Measurements from ENCODE around the gene RAD18. TPM values are rescaled to one million over a fixed set of nuclear protein-coding genes. Genes with fewer than 3 reads are reported as not detected.

The RAD18 gene
- total RNA-seq, 2 donors from 2014 or later: 44.5 to 51.7 TPM

- H3K36me3 Mint-ChIP-seq (ENCODE audit: insufficient read depth in 2 of 2): no peaks in the 10 kb centered on the region
- H3K27me3 Mint-ChIP-seq (ENCODE audit: low read depth): no peaks in the 10 kb centered on the region
- no peaks in the 10 kb centered on the region for H3K9me3 Mint-ChIP-seq
- DNase-seq: no peak
- no peaks in the 10 kb centered on the region for H3K4me1 Mint-ChIP-seq (ENCODE audit: low read depth)
- ATAC-seq (replicated peaks in 1 of 2): no peak
- no peak overlapping the region for H3K4me3 Mint-ChIP-seq
- H3K27ac Mint-ChIP-seq: no peak overlapping the region
Measured at GRCh38 chr3:8854656-8855055, 108.6 kb downstream of the RAD18 start.

GRCh38 chr3:8853081-8853480 is 110.2 kb downstream of the RAD18 start:
- no peaks in the 10 kb centered on the region for H3K36me3 Mint-ChIP-seq (ENCODE audit: insufficient read depth in 2 of 2)
- no peak overlapping the region for H3K27ac Mint-ChIP-seq
- H3K4me1 Mint-ChIP-seq (ENCODE audit: low read depth): no peaks in the 10 kb centered on the region

GRCh38 chr3:8852511-8852910 is 110.8 kb downstream of the RAD18 start:
- H3K4me1 Mint-ChIP-seq (ENCODE audit: low read depth): no peaks in the 10 kb centered on the region
- no peaks in the 10 kb centered on the region for H3K9me3 Mint-ChIP-seq
- no peak overlapping the region for H3K4me3 Mint-ChIP-seq
- no peak for ATAC-seq (replicated peaks in 1 of 2)
- no peak overlapping the region for H3K27ac Mint-ChIP-seq
- no peak for DNase-seq
- H3K27me3 Mint-ChIP-seq (ENCODE audit: low read depth): no peaks in the 10 kb centered on the region
- H3K36me3 Mint-ChIP-seq (ENCODE audit: insufficient read depth in 2 of 2): no peaks in the 10 kb centered on the region

More at GRCh38 chr3:8853081-8853480, 110.2 kb downstream of the RAD18 start:
- Mint-ChIP-seq H3K27me3 (ENCODE audit: low read depth) (no peaks in the 10 kb centered on the region), H3K4me3 (no peak overlapping the region), H3K9me3 (no peaks in the 10 kb centered on the region)
- no peak for DNase-seq
- ATAC-seq (replicated peaks in 1 of 2): no peak

GRCh38 chr3:8851703-8852102 is 111.6 kb downstream of the RAD18 start:
- no peak for DNase-seq
- no peak for ATAC-seq (replicated peaks in 1 of 2)
- Mint-ChIP-seq H3K27me3 (ENCODE audit: low read depth) (no peaks in the 10 kb centered on the region), H3K36me3 (ENCODE audit: insufficient read depth in 2 of 2) (no peaks in the 10 kb centered on the region), H3K4me1 (ENCODE audit: low read depth) (no peaks in the 10 kb centered on the region), H3K27ac (no peak overlapping the region), H3K9me3 (no peaks in the 10 kb centered on the region), H3K4me3 (no peak overlapping the region)

- DNase-seq (no peak), ATAC-seq (replicated peaks in 1 of 2) (no peak)
- no peak overlapping the region for H3K27ac Mint-ChIP-seq
- no peaks in the 10 kb centered on the region for H3K36me3 Mint-ChIP-seq (ENCODE audit: insufficient read depth in 2 of 2)
- H3K4me1 Mint-ChIP-seq (ENCODE audit: low read depth): no peaks in the 10 kb centered on the region
- H3K9me3 Mint-ChIP-seq: no peaks in the 10 kb centered on the region
- H3K27me3 Mint-ChIP-seq (ENCODE audit: low read depth): no peaks in the 10 kb centered on the region
- H3K4me3 Mint-ChIP-seq: no peak overlapping the region
Measured at GRCh38 chr3:8848696-8849131, 114.6 kb downstream of the RAD18 start.

- H3K4me3 Mint-ChIP-seq: no peak overlapping the region
- no peaks in the 10 kb centered on the region for H3K27me3 Mint-ChIP-seq (ENCODE audit: low read depth)
- ATAC-seq (replicated peaks in 1 of 2) (no peak), DNase-seq (no peak)
- no peaks in the 10 kb centered on the region for H3K4me1 Mint-ChIP-seq (ENCODE audit: low read depth)
- H3K27ac Mint-ChIP-seq: no peak overlapping the region
- H3K36me3 Mint-ChIP-seq (ENCODE audit: insufficient read depth in 2 of 2): no peaks in the 10 kb centered on the region
- no peaks in the 10 kb centered on the region for H3K9me3 Mint-ChIP-seq
Measured at GRCh38 chr3:8847317-8847716, 116.0 kb downstream of the RAD18 start.

DNA sequence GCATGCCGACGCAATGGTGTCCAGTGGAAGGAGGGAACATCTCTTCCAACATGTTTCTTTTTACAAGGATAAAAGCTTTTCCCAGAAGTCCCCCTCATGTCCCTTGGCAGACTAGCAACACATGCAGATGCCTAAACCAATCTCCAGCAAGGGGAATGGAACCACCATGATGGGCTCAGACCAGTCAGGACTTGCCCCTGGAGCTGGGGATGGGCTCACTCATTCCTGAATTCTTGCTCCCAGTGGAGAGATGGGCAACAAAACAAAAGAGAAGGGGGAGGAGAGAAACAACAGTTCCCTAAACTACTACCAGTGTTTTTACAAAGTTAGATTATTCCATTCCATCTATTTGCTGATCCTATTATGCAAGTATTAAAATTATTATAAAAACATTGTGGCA is 117.1 kb downstream of the RAD18 start:
- no peak for ATAC-seq (replicated peaks in 1 of 2)
- no peaks in the 10 kb centered on the region for H3K4me1 Mint-ChIP-seq (ENCODE audit: low read depth)
- no peaks in the 10 kb centered on the region for H3K9me3 Mint-ChIP-seq

GRCh38 chr3:8845641-8846040 is 117.6 kb downstream of the RAD18 start:
- DNase-seq: no peak
- Mint-ChIP-seq H3K36me3 (ENCODE audit: insufficient read depth in 2 of 2) (no peaks in the 10 kb centered on the region), H3K9me3 (no peaks in the 10 kb centered on the region), H3K4me3 (no peak overlapping the region), H3K4me1 (ENCODE audit: low read depth) (no peaks in the 10 kb centered on the region), H3K27ac (no peak overlapping the region), H3K27me3 (ENCODE audit: low read depth) (no peaks in the 10 kb centered on the region)
- ATAC-seq (replicated peaks in 1 of 2): no peak

More for the DNA sequence above, 117.1 kb downstream of the RAD18 start:
- Mint-ChIP-seq H3K36me3 (ENCODE audit: insufficient read depth in 2 of 2) (no peaks in the 10 kb centered on the region), H3K27ac (no peak overlapping the region), H3K27me3 (ENCODE audit: low read depth) (no peaks in the 10 kb centered on the region), H3K4me3 (no peak overlapping the region)
- no peak for DNase-seq

DNA sequence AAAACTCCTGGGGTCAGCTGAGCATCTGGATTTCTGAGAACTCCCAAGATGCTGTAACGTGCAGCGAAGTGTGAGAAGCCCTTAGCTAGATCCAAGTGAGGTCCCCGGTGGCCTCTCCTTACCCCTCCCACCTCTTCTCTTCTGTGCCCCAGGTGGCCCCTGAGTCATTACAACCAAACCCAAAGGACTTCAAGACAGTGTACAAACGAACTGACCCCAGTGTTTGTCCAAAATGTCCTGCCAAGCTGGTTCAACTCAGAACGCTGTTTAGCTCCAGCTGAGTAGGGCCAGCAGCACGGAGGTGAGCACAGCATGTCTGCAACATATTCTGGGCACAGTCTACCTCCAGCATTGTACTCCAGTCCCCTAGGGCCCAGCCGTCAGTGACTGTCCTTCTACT is 119.9 kb downstream of the RAD18 start:
- Mint-ChIP-seq H3K9me3 (no peaks in the 10 kb centered on the region), H3K4me1 (ENCODE audit: low read depth) (no peaks in the 10 kb centered on the region), H3K36me3 (ENCODE audit: insufficient read depth in 2 of 2) (no peaks in the 10 kb centered on the region), H3K27ac (no peak overlapping the region), H3K27me3 (ENCODE audit: low read depth) (no peaks in the 10 kb centered on the region), H3K4me3 (no peak overlapping the region)
- no peak for DNase-seq
- ATAC-seq (replicated peaks in 1 of 2): no peak

- no peak overlapping the region for H3K27ac Mint-ChIP-seq
- no peaks in the 10 kb centered on the region for H3K36me3 Mint-ChIP-seq (ENCODE audit: insufficient read depth in 2 of 2)
- H3K4me1 Mint-ChIP-seq (ENCODE audit: low read depth): no peaks in the 10 kb centered on the region
- H3K4me3 Mint-ChIP-seq: no peak overlapping the region
- H3K27me3 Mint-ChIP-seq (ENCODE audit: low read depth): no peaks in the 10 kb centered on the region
- DNase-seq (no peak), ATAC-seq (replicated peaks in 1 of 2) (no peak)
- H3K9me3 Mint-ChIP-seq: no peaks in the 10 kb centered on the region
Measured at GRCh38 chr3:8842293-8842692, 121.0 kb downstream of the RAD18 start.

- no peaks in the 10 kb centered on the region for H3K4me1 Mint-ChIP-seq (ENCODE audit: low read depth)
Measured at GRCh38 chr3:8841472-8841871, 121.8 kb downstream of the RAD18 start.

DNA sequence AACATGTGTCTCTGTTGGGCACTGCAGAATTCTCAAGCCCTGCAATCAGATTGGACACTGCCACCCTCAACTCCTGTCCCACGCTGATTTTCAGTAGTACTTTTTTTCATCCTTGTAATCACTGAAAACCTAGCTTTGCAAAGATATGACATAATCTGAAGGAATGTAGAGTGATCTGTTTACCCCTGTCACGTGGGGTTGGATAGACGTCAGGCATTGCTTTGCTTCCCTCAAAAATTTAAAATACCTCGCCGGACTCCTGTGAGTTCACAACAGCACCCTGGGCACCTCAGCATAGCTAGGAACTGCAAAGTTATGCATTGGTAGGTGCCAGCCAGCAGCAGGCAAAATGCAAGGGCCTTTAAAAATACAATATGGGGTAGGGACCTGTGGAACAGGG is 122.7 kb downstream of the RAD18 start:
- no peak for DNase-seq
- no peak overlapping the region for H3K4me3 Mint-ChIP-seq

More at GRCh38 chr3:8841472-8841871, 121.8 kb downstream of the RAD18 start:
- ATAC-seq (replicated peaks in 1 of 2): no peak
- no peaks in the 10 kb centered on the region for H3K27me3 Mint-ChIP-seq (ENCODE audit: low read depth)
- no peak overlapping the region for H3K27ac Mint-ChIP-seq
- no peaks in the 10 kb centered on the region for H3K36me3 Mint-ChIP-seq (ENCODE audit: insufficient read depth in 2 of 2)
- H3K4me3 Mint-ChIP-seq: no peak overlapping the region
- H3K9me3 Mint-ChIP-seq: no peaks in the 10 kb centered on the region
- DNase-seq: no peak

DNA sequence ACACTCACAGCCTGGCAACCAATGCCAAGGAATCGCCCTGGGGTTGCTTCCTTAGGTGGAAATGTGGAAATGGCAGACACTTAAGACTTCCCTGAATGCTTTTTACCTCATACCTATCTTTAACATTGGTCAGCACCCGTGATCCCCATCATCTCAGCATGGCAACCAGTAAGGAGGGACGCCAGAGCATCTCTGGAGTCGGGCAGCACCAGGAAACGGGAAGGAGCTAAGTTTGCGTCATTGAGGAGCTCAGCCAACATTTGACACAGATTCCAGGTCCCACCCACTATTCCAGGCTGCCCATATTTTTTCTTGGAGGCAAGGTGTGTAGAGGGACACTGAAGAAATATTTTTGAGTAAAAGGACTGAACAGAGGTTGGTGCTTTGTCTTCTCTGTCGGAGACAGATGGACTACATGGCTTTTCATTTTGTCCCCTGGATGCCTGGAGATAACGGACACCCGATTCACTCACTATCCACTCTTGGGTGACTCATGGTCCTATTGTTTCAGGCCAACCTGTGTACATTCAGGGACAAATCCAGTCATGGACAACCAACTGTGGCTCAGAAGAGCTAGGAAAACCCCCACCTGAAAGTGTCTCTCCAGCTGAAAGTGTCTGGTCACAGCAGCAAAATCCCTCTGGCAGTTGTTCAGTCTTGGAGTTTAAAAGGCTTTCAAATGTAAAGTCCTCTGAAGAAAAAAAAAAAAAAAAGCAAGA is 123.5 kb downstream of the RAD18 start:
- no peaks in the 10 kb centered on the region for H3K36me3 Mint-ChIP-seq (ENCODE audit: insufficient read depth in 2 of 2)
- no peaks in the 10 kb centered on the region for H3K4me1 Mint-ChIP-seq (ENCODE audit: low read depth)
- H3K27ac Mint-ChIP-seq: no peak overlapping the region
- DNase-seq: no peak
- H3K27me3 Mint-ChIP-seq (ENCODE audit: low read depth): no peaks in the 10 kb centered on the region
- H3K9me3 Mint-ChIP-seq: no peaks in the 10 kb centered on the region
- H3K4me3 Mint-ChIP-seq: no peak overlapping the region
- no peak for ATAC-seq (replicated peaks in 1 of 2)

More for the DNA sequence above, 122.7 kb downstream of the RAD18 start:
- Mint-ChIP-seq H3K27ac (no peak overlapping the region), H3K27me3 (ENCODE audit: low read depth) (no peaks in the 10 kb centered on the region), H3K36me3 (ENCODE audit: insufficient read depth in 2 of 2) (no peaks in the 10 kb centered on the region), H3K9me3 (no peaks in the 10 kb centered on the region), H3K4me1 (ENCODE audit: low read depth) (no peaks in the 10 kb centered on the region)
- no peak for ATAC-seq (replicated peaks in 1 of 2)

DNA sequence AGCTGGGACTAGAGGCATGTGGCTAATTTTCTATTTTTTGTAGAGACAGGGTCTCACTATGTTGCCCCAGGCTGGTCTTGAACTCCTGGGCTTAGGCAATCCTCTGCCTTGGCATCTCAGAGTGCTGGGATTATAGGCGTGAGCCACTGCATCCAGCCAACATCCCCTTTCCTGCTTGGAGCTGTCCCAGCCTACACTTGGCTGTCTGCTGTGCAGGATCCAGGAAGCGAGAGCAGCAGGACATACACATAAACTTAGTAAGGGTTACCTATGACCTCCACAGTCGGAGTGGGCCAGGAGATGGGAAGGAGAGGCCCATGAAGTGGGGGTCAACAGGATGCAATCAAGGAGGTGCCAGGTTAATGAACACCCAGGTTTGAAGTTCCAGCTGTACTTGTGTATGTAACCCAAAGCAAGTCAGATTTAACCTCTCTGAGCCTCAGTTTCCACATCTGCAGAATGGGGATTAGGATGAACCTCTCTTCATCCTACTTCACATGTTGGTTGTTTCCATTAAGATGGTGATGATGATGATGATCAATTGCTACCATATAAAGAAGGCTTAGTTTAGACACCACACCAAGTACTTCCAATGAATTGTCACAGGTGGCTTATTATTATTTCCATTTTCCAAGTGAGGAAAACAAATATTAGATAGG is 124.4 kb downstream of the RAD18 start:
- no peak for DNase-seq
- H3K4me1 Mint-ChIP-seq (ENCODE audit: low read depth): no peaks in the 10 kb centered on the region
- no peaks in the 10 kb centered on the region for H3K36me3 Mint-ChIP-seq (ENCODE audit: insufficient read depth in 2 of 2)
- H3K9me3 Mint-ChIP-seq: no peaks in the 10 kb centered on the region
- no peak overlapping the region for H3K27ac Mint-ChIP-seq
- no peak for ATAC-seq (replicated peaks in 1 of 2)
- no peaks in the 10 kb centered on the region for H3K27me3 Mint-ChIP-seq (ENCODE audit: low read depth)
- no peak overlapping the region for H3K4me3 Mint-ChIP-seq
